Activated CD4-positive, alpha-beta memory T cell treated with anti-CD3 and anti-CD28 coated beads for 36 hours (primary cell): ENCODE data around the gene CLCN6. TPM values are rescaled to one million over a fixed set of nuclear protein-coding genes. Genes with fewer than 3 reads are reported as not detected.

Source experiments
- CTCF ChIA-PET: fragments of 350-600 bp; sonication (Branson Sonifier 250); formaldehyde crosslinking; loops from one replicate; lab custom pipeline; 2021; ENCODE audit warnings: antibody characterized with exemption, inconsistent platforms; lab: Charles Lee
- POLR2A ChIA-PET: fragments of 350-600 bp; sonication (Branson Sonifier 250); formaldehyde crosslinking; loops from one replicate; lab custom pipeline; 2021; ENCODE audit warnings: antibody characterized with exemption; lab: Charles Lee
- DNase-seq: peaks from one replicate; pipeline ENCODE4 v3.0.0-alpha.2; 2020
- H3K27ac Mint-ChIP-seq: one replicate; pipeline ENCODE4 v1.8.0; 2021; ENCODE audit warnings: mixed read lengths
- H3K27me3 Mint-ChIP-seq: one replicate; pipeline ENCODE4 v1.8.0; 2021; ENCODE audit warnings: mixed read lengths
- H3K36me3 Mint-ChIP-seq: one replicate; pipeline ENCODE4 v1.8.0; 2021; ENCODE audit warnings: mixed read lengths
- H3K4me1 Mint-ChIP-seq: one replicate; pipeline ENCODE4 v1.8.0; 2021; ENCODE audit warnings: low read depth, mixed read lengths
- H3K4me3 Mint-ChIP-seq: one replicate; pipeline ENCODE4 v1.8.0; 2021; ENCODE audit warnings: mild to moderate bottlenecking, mixed read lengths
- H3K9me3 Mint-ChIP-seq: one replicate; pipeline ENCODE4 v1.8.0; 2021; ENCODE audit warnings: mixed read lengths
- intact Hi-C: fragments of 100-400 bp; cut with micrococcal nuclease; formaldehyde crosslinking; loops from one replicate; pipeline ENCODE4 v1.15.1; 2023
- total RNA-seq, 2 experiments: library from RNA; stranded (reverse); gene quantifications; one replicate each; pipeline ENCODE4 v1.2.3, GENCODE V29; 2021

CLCN6 gene
- total RNA-seq, 2 experiments from 2014 or later: 11.3 to 11.6 TPM

GRCh38 chr1:11768821-11769220, 37.2 kb upstream of the CLCN6 start:
- Mint-ChIP-seq H3K9me3 (no peaks in the 10 kb centered on the region), H3K27me3 (no peaks in the 10 kb centered on the region), H3K27ac (no peak overlapping the region), H3K36me3 (no peaks in the 10 kb centered on the region), H3K4me1 (no peaks in the 10 kb centered on the region), H3K4me3 (no peak overlapping the region)
- intact Hi-C loops: no loop called here
- no peak for DNase-seq
- ChIA-PET POLR2A (no interaction called here), CTCF (no interaction called here)

DNA sequence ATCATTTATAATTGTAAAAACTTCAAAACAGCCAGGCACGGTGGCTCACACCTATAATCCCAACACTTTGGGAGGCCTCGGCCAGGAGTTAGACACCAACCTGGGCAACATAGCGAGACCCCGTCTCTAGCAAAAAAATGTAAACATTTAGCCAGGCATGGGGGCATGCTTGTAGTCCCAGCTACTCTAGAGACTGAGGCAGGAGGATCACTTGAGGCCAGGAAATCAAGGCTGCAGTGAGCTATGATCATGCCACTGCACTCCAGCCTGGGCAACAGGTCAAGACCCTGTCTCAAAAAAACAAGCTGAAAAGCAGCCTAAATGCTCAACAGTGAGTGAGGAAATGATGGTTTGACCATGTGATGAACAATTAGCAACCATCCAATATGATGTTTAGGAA, 36.7 kb upstream of the CLCN6 start:
- ChIA-PET POLR2A (no interaction called here), CTCF (no interaction called here)
- Mint-ChIP-seq H3K9me3 (no peaks in the 10 kb centered on the region), H3K4me1 (no peaks in the 10 kb centered on the region), H3K4me3 (no peak overlapping the region), H3K27ac (no peak overlapping the region), H3K27me3 (no peaks in the 10 kb centered on the region), H3K36me3 (no peaks in the 10 kb centered on the region)
- intact Hi-C loops: no loop called here
- no peak for DNase-seq

- no peaks in the 10 kb centered on the region for H3K36me3 Mint-ChIP-seq
- no peak overlapping the region for H3K4me3 Mint-ChIP-seq
- H3K9me3 Mint-ChIP-seq: no peaks in the 10 kb centered on the region
- H3K27me3 Mint-ChIP-seq: no peaks in the 10 kb centered on the region
- CTCF ChIA-PET: no interaction called here
- H3K27ac Mint-ChIP-seq: no peak overlapping the region
- intact Hi-C loops: no loop called here
- H3K4me1 Mint-ChIP-seq: no peaks in the 10 kb centered on the region
- POLR2A ChIA-PET: no interaction called here
- DNase-seq: no peak
Observed at GRCh38 chr1:11770011-11770410, 36.0 kb upstream of the CLCN6 start.

DNA sequence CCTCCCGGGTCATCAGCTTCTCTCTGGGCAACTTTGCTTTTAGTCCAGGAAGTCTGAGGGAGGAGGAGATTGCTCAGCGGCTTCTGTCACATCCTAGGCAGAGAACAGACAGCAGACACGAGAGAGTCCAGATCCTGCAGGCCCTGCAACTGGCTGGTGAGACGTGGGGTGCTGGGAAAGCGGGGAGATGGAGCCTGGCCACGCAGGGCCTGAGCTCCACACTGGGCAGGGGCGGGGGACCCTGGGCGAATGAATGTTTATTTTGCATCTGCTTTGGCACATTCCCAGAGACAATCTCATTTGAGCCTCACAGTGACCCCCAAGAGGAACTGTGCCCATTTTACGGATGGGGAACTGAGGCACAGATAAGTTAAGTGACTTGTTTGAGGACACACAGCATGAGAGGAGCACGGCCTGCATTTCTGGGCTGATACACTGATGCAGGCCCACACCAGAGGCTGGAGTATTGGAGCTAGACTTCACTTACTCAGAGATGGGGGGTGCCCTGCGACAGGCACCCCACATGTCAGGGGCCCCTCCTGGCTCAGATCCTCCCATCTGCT, 34.4 kb upstream of the CLCN6 start:
- no peak overlapping the region for H3K27ac Mint-ChIP-seq
- no peaks in the 10 kb centered on the region for H3K36me3 Mint-ChIP-seq
- no peaks in the 10 kb centered on the region for H3K4me1 Mint-ChIP-seq
- no peaks in the 10 kb centered on the region for H3K9me3 Mint-ChIP-seq
- ChIA-PET POLR2A (no interaction called here), CTCF (interaction anchor here (1.3 kb wide), 1 partner anchor 14 kb away, joined by 3 read pairs; no protein-coding TSS in a partner anchor)
- no peaks in the 10 kb centered on the region for H3K27me3 Mint-ChIP-seq
- intact Hi-C loops: no loop called here
- H3K4me3 Mint-ChIP-seq: no peak overlapping the region
- DNase-seq: no peak

- H3K9me3 Mint-ChIP-seq: no peaks in the 10 kb centered on the region
- H3K27ac Mint-ChIP-seq: no peak overlapping the region
- intact Hi-C loops: no loop called here
- no peaks in the 10 kb centered on the region for H3K27me3 Mint-ChIP-seq
- no peak for DNase-seq
- ChIA-PET POLR2A (no interaction called here), CTCF (no interaction called here)
- no peaks in the 10 kb centered on the region for H3K4me1 Mint-ChIP-seq
- H3K36me3 Mint-ChIP-seq: no peaks in the 10 kb centered on the region
- H3K4me3 Mint-ChIP-seq: no peak overlapping the region
Observed at GRCh38 chr1:11772458-11772857, 33.5 kb upstream of the CLCN6 start.

DNA sequence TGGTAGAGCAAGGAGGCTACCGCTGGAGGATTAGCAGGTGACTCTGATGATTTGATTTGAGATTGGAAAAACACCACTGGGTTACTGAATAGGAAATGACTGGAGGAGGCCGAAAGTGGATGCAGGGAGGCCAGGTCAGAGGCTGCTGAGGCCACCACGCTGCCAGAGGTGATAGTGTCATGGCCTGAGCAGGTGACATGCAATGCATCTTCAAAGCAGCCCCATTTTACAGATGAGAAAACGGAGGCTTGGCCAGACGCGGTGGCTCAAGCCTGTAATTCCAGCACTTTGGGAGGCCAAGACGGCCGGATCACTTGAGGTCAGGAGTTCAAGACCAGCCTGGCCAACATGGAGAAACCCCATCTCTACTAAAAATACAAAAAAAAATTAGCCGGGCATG, 31.2 kb upstream of the CLCN6 start:
- ChIA-PET CTCF (no interaction called here), POLR2A (no interaction called here)
- no peaks in the 10 kb centered on the region for H3K4me1 Mint-ChIP-seq

DNA sequence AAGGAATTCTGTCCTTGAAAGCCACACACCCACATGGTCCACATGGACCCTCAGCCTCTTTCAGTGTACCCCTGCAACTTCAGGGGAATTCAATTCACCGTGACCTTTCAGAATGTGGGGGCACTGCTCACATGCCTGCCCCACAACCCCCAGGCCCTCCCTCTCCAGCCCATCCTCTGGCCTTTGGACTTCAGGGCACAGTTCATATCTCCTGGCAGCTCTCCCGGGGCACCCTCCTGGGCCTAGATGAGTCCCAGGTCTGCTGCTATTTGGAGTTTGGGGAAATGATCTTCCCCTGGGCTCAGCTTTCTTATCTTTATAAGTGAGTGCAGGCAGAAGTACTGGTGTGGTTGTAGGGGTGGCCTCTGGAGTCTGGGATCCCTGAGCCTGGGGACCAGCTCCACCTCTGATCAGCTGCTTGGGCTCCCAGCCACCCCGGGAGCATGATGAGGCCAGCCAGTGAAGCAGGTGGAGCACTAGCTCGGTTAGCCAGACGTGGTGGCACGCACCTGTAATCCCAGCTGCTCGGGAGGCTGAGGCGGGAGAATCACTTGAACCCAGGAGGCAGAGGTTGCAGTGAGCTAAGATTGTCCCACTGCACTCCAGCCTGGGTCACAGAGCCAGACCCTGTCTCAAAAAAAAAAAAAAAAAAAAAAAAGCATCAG, 28.2 kb upstream of the CLCN6 start:
- intact Hi-C loops: no loop called here
- Mint-ChIP-seq H3K9me3 (no peaks in the 10 kb centered on the region), H3K4me1 (no peaks in the 10 kb centered on the region), H3K27me3 (no peaks in the 10 kb centered on the region), H3K4me3 (no peak overlapping the region), H3K27ac (no peak overlapping the region), H3K36me3 (no peaks in the 10 kb centered on the region)
- CTCF ChIA-PET: no interaction called here
- no peak for DNase-seq
- POLR2A ChIA-PET: no interaction called here

More for the DNA sequence above, 31.2 kb upstream of the CLCN6 start:
- Mint-ChIP-seq H3K9me3 (no peaks in the 10 kb centered on the region), H3K36me3 (no peaks in the 10 kb centered on the region), H3K27ac (no peak overlapping the region), H3K4me3 (no peak overlapping the region), H3K27me3 (no peaks in the 10 kb centered on the region)
- intact Hi-C loops: no loop called here
- DNase-seq: no peak

DNA sequence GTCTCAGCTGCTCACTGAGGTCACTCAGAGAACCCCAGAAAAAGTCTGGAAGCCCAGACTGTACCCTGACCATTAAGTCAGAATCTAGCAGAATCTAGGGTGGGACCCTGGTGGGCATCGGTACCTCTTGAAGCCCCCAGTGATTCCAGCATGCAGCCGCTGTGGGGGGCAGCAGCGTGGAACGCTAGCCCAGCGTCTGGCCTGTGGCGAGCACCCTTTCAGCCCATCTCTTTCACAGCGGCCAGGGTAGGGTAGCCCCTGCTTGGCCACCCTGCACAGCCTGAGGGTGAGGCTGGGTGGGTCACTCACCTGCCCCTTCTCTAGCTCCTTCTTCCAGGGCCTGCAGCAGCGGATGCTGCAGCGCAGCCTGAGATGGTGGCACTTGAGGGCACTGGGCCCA, 27.7 kb upstream of the CLCN6 start:
- CTCF ChIA-PET: no interaction called here
- Mint-ChIP-seq H3K36me3 (no peaks in the 10 kb centered on the region), H3K4me1 (no peaks in the 10 kb centered on the region), H3K9me3 (no peaks in the 10 kb centered on the region), H3K27ac (no peak overlapping the region), H3K4me3 (no peak overlapping the region), H3K27me3 (no peaks in the 10 kb centered on the region)
- no peak for DNase-seq
- intact Hi-C loops: no loop called here
- POLR2A ChIA-PET: no interaction called here

DNA sequence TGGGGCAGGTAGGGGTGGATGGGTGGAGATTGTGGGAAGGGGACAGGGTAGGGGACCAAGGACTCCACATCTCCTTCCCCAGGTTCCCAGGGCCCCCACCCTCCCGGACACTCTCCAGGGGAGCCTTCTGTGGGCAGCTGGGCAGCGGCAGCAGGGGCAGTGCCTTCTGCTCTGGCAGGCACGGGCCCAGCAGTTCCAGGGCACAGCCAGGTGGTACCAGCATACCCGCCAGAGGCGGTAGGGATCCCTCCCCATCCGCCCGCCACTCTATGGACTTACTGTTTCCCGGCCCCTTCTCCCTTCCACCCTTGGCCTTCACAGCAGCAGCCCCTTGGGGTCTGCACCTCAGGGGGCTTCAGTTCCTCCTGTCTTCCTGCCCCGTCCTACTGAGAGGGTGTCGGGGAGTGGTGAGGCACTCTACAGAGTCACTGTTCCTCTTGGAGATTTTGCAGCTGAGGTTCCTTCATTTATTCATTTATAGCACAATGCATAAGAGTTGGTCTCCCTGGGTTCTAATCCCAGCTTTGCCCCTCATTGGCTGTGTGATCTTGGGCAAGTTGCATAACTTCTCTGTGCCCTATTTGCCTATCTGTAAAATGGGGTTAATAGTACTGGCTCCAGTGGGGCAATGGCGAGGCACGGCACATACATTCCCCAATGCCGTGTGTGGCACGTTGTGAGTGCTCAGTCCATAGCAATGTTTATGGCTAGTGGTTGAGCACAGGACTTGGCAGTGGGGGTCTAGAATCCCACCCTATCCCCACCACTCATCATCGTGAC, 27.0 kb upstream of the CLCN6 start:
- no peaks in the 10 kb centered on the region for H3K4me1 Mint-ChIP-seq
- DNase-seq: no peak
- no peaks in the 10 kb centered on the region for H3K27me3 Mint-ChIP-seq
- ChIA-PET POLR2A (no interaction called here), CTCF (no interaction called here)
- no peaks in the 10 kb centered on the region for H3K36me3 Mint-ChIP-seq
- H3K27ac Mint-ChIP-seq: no peak overlapping the region
- no peaks in the 10 kb centered on the region for H3K9me3 Mint-ChIP-seq
- intact Hi-C loops: no loop called here
- no peak overlapping the region for H3K4me3 Mint-ChIP-seq

DNA sequence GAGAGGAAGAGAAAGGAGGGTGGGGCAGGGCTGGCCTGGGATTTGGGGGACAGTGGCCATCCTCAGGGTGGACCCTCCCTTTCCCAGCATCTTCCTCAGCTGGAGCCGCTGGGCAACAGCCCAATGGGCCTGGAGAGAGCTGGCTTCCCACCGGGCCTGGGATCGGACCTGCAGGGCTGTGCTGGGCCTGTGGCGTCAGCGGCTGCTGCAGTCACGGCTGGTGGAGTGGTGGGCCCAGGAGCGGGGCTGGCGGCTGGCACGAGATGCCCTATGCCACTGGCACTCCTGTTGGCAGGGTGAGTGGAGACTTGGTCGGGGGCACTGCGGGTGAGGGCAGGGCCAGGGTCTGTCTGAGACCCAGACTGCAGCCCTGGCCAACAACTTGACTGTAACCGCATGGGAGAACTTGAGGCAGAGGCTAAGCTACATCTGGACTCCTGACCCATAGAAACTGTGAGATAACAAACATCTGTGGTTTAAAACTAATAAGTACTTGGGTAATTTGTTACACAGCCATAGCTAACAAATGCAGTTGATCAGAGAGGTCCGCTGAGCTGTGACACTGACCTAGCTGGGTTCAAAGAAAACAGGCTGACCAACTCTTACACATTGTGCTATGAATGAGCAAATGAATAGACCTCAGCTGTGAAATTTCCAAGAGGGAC, 26.1 kb upstream of the CLCN6 start:
- H3K36me3 Mint-ChIP-seq: no peaks in the 10 kb centered on the region
- no peak overlapping the region for H3K27ac Mint-ChIP-seq
- H3K4me1 Mint-ChIP-seq: no peaks in the 10 kb centered on the region
- H3K9me3 Mint-ChIP-seq: no peaks in the 10 kb centered on the region
- ChIA-PET CTCF (no interaction called here), POLR2A (no interaction called here)
- intact Hi-C loops: no loop called here
- no peak overlapping the region for H3K4me3 Mint-ChIP-seq
- no peak for DNase-seq
- no peaks in the 10 kb centered on the region for H3K27me3 Mint-ChIP-seq

DNA sequence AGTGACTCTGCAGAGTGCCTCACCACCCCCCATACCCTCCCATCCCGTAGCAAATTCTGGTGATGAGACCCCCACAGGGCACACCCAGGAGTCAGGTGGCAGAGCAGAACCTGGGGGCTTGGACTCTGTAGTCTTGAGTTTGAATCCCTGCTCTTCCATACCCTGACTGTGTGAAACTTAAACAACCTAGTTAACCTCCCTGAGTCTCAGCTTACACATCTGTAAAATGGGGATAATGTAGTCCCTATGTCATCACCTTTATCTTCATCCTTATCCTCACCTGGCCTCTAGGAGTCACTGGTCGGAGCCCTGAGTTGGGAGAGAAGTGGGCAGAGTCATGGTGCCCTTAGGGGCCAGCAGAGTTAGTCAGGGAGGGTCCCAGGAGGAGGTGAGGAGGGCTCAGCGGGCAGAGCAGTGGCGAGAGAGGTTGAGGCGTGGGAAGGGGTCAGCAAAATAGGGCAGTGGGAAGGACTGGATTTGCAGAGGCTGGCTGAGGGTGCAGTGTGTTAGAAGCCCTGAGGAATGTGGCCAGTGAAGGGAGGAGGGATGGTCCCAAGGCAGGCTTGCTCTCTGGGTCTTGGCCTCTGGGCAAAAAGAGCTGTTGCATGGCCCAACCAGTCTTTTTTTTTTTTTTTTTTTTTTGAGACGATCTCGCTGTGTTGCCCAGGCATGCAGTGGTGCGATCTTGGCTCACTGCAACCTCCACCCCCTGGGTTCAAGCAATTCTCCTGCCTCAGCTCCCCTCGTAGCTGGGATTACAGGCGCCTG, 25.4 kb upstream of the CLCN6 start:
- Mint-ChIP-seq H3K4me1 (no peaks in the 10 kb centered on the region), H3K9me3 (no peaks in the 10 kb centered on the region), H3K4me3 (no peak overlapping the region), H3K36me3 (no peaks in the 10 kb centered on the region), H3K27ac (no peak overlapping the region), H3K27me3 (no peaks in the 10 kb centered on the region)
- ChIA-PET POLR2A (no interaction called here), CTCF (no interaction called here)
- no peak for DNase-seq
- intact Hi-C loops: no loop called here

DNA sequence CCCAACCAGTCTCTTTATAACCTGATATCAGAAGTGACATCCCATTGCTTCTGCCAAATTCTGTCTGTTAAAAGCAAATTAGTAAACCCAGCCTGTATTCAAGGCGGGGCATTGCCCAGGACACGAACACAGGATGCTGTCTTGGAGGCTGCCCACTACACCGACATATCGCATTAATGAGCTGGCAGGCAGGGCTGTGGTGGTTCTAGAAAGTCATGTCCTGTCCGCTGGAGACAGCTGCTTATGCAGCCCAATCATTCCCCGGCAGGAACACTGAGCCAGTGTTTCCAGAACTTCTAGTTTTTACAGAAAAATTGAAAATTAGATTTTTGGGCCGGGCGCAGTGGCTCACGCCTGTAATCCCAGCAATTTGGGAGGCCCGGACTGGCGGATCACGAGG, 24.7 kb upstream of the CLCN6 start:
- intact Hi-C loops: no loop called here
- no peak overlapping the region for H3K4me3 Mint-ChIP-seq
- CTCF ChIA-PET: no interaction called here
- no peaks in the 10 kb centered on the region for H3K27me3 Mint-ChIP-seq
- POLR2A ChIA-PET: no interaction called here
- no peaks in the 10 kb centered on the region for H3K36me3 Mint-ChIP-seq
- no peak for DNase-seq
- H3K9me3 Mint-ChIP-seq: no peaks in the 10 kb centered on the region
- H3K27ac Mint-ChIP-seq: no peak overlapping the region
- H3K4me1 Mint-ChIP-seq: no peaks in the 10 kb centered on the region
